Measurements from ENCODE around the gene CPNE8.

The CPNE8 gene

DNA sequence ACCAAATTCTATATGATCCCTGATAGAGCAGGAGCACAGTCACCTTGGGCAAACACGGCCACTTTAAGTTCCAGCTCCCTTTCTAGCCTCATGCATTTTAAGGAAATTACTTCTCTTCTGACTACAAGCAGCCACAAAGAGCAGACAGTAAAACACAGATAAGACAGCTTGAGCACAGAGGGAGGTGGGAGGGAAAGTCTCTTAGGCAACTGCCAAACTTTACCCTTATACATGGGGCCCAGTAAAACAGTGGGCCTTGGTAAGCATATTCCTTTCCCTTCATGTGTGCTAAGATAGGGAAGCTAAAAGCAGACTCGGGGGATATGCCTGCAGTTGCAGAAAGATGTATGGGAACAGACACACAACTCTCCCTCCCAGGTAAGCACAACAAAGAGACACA, 235.9 kb downstream of the CPNE8 start:
- DNase-seq (ENCODE audit: low read depth in 1 of 2, low spot score in 1 of 2) = no peak

DNA sequence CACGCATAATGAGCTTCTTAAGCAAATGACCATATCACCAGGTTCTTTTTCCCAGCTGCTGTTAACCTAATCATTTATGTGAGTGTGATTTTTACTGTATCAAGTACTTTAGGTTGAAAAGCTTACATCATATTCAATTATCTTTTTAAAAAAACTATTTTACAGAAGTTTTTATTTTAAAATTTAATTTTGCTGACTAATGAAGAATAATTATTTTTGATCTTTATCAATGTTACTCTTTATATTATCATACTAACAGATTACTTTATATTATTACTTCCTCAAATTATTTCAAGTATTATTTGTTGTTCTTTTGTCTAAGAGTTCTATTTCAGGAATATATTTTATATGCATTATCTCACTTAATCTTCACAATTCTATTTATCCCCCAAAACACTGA, 236.3 kb downstream of the CPNE8 start:
- no peak overlapping the region for H3K27ac ChIP-seq (replicated peaks)
- no peak for DNase-seq (ENCODE audit: low read depth in 1 of 2, low spot score in 1 of 2)
- TF ChIP-seq, protein P1, sequence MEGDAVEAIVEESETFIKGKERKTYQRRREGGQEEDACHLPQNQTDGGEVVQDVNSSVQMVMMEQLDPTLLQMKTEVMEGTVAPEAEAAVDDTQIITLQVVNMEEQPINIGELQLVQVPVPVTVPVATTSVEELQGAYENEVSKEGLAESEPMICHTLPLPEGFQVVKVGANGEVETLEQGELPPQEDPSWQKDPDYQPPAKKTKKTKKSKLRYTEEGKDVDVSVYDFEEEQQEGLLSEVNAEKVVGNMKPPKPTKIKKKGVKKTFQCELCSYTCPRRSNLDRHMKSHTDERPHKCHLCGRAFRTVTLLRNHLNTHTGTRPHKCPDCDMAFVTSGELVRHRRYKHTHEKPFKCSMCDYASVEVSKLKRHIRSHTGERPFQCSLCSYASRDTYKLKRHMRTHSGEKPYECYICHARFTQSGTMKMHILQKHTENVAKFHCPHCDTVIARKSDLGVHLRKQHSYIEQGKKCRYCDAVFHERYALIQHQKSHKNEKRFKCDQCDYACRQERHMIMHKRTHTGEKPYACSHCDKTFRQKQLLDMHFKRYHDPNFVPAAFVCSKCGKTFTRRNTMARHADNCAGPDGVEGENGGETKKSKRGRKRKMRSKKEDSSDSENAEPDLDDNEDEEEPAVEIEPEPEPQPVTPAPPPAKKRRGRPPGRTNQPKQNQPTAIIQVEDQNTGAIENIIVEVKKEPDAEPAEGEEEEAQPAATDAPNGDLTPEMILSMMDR (IDR thresholded peaks at IDR 0.05; ENCODE audit: insufficient read depth, low read length) = no peak
- TF ChIP-seq, protein P2, sequence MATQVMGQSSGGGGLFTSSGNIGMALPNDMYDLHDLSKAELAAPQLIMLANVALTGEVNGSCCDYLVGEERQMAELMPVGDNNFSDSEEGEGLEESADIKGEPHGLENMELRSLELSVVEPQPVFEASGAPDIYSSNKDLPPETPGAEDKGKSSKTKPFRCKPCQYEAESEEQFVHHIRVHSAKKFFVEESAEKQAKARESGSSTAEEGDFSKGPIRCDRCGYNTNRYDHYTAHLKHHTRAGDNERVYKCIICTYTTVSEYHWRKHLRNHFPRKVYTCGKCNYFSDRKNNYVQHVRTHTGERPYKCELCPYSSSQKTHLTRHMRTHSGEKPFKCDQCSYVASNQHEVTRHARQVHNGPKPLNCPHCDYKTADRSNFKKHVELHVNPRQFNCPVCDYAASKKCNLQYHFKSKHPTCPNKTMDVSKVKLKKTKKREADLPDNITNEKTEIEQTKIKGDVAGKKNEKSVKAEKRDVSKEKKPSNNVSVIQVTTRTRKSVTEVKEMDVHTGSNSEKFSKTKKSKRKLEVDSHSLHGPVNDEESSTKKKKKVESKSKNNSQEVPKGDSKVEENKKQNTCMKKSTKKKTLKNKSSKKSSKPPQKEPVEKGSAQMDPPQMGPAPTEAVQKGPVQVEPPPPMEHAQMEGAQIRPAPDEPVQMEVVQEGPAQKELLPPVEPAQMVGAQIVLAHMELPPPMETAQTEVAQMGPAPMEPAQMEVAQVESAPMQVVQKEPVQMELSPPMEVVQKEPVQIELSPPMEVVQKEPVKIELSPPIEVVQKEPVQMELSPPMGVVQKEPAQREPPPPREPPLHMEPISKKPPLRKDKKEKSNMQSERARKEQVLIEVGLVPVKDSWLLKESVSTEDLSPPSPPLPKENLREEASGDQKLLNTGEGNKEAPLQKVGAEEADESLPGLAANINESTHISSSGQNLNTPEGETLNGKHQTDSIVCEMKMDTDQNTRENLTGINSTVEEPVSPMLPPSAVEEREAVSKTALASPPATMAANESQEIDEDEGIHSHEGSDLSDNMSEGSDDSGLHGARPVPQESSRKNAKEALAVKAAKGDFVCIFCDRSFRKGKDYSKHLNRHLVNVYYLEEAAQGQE (IDR thresholded peaks at IDR 0.05; ENCODE audit: insufficient replicate concordance, low read depth) = no peak
- TF ChIP-seq GABPA (IDR thresholded peaks at IDR 0.05; ENCODE audit: low read depth) (no peak), SPI1 (IDR thresholded peaks at IDR 0.05; ENCODE audit: borderline replicate concordance, low read depth) (no peak)
- H3K4me3 ChIP-seq (replicated peaks; ENCODE audit: insufficient read depth, low read length) = no peak overlapping the region
- H3K27me3 ChIP-seq (ENCODE audit: insufficient read depth, poor library complexity, severe bottlenecking) = no peaks in the 10 kb centered on the region

More for the DNA sequence above, 235.9 kb downstream of the CPNE8 start:
- Histone ChIP-seq H3K27me3 (ENCODE audit: insufficient read depth, poor library complexity, severe bottlenecking) (no peaks in the 10 kb centered on the region), H3K4me3 (replicated peaks; ENCODE audit: insufficient read depth, low read length) (no peak overlapping the region), H3K27ac (replicated peaks) (no peak overlapping the region)
- TF ChIP-seq POLR2AphosphoS5 (IDR thresholded peaks at IDR 0.05; ENCODE audit: low read depth) = no peak

DNA sequence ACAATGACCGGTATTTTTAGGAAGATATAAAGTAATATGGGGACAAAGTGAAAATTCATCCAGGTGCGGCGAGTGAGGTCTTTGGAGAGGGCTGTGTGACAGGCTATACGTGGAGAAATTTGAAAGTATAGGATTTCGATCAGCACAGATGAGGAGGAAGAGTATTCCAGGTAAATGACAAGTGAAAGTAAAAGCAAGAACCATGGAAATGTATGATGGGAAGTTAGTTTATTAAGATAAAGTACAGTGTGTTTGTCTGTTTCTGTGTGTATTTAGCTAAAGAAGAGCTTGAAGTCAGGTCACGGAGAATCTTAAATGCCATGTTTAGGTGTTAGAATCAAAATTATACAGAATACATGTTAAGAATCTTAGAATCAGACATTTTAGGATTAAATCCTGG, 239.0 kb downstream of the CPNE8 start:
- H3K27me3 ChIP-seq (ENCODE audit: insufficient read depth, poor library complexity, severe bottlenecking) = no peaks in the 10 kb centered on the region
- DNase-seq (ENCODE audit: low read depth in 1 of 2, low spot score in 1 of 2) = no peak
- no peak overlapping the region for H3K27ac ChIP-seq (replicated peaks)
- TF ChIP-seq SPI1 (IDR thresholded peaks at IDR 0.05; ENCODE audit: borderline replicate concordance, low read depth) (no peak), POLR2AphosphoS5 (IDR thresholded peaks at IDR 0.05; ENCODE audit: low read depth) (no peak), GABPA (IDR thresholded peaks at IDR 0.05; ENCODE audit: low read depth) (no peak)
- TF ChIP-seq, protein P2 (IDR thresholded peaks at IDR 0.05; ENCODE audit: insufficient replicate concordance, low read depth) = no peak
- TF ChIP-seq, protein P1 (IDR thresholded peaks at IDR 0.05; ENCODE audit: insufficient read depth, low read length) = no peak
- H3K4me3 ChIP-seq (replicated peaks; ENCODE audit: insufficient read depth, low read length) = no peak overlapping the region

DNA sequence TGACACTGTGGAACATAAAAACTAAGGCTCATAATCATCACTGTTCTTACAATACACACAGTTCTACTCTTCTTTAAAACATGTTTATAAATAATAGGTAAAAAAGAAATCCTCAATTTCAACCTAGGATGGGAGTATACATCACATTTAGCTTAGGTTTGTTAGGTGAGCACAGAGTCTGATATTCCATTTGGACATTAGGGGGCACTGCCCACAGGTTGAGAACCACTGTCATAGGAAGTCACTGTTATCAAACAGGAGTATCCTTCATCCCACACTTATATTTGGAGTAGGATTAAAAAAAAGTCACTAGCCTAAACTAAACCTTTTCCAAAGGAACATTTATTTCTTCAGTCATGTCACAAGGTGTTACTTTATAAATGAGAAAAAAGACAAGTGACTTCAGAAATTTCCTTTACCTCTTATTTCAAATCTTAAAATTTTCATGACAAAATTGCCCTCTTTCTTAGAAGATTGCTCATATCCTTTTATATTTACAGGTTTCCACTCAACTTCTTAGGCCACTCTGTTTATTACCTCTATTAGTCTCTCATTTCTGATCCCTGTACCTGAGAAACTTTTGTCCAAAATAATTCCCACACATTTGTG, 240.6 kb downstream of the CPNE8 start:
- no peak for TF ChIP-seq GABPA (IDR thresholded peaks at IDR 0.05; ENCODE audit: low read depth)
- TF ChIP-seq, protein P1 (IDR thresholded peaks at IDR 0.05; ENCODE audit: insufficient read depth, low read length) = peak; percentile 14
- H3K27ac ChIP-seq (replicated peaks) = no peak overlapping the region
- H3K4me3 ChIP-seq (replicated peaks; ENCODE audit: insufficient read depth, low read length) = no peak overlapping the region
- no peaks in the 10 kb centered on the region for H3K27me3 ChIP-seq (ENCODE audit: insufficient read depth, poor library complexity, severe bottlenecking)
- no peak for DNase-seq (ENCODE audit: low read depth in 1 of 2, low spot score in 1 of 2)

Data from HL-60 (cell line).